ENCODE results near the gene TRDN. TPM values are rescaled to one million over a fixed set of nuclear protein-coding genes. Genes with fewer than 3 reads are reported as not detected.

TRDN gene
- total RNA-seq, 1 experiment from 2014 or later = 39.8 TPM

- H3K27me3 Mint-ChIP-seq (ENCODE audit: low read depth) = no peaks in the 10 kb centered on the region
- H3K27ac Mint-ChIP-seq = no peak overlapping the region
- peaks cover 22% of the 10 kb centered on the region for H3K4me1 Mint-ChIP-seq
- H3K4me3 Mint-ChIP-seq = no peak overlapping the region
- no peak for ATAC-seq
- ChIA-PET CTCF (no interaction called here), POLR2A (no interaction called here)
- TF ChIP-seq ZNF232 (CRISPR knock-in tag; IDR thresholded peaks at IDR 0.05) (no peak), ATF6 (CRISPR knock-in tag; IDR thresholded peaks at IDR 0.05) (no peak), CREM (CRISPR knock-in tag; IDR thresholded peaks at IDR 0.05) (no peak), PRRX2 (CRISPR knock-in tag; IDR thresholded peaks at IDR 0.05) (no peak), ERG (CRISPR knock-in tag; IDR thresholded peaks at IDR 0.05) (no peak), ZNF416 (CRISPR knock-in tag; IDR thresholded peaks at IDR 0.05) (no peak), JUN (CRISPR knock-in tag; IDR thresholded peaks at IDR 0.05) (no peak), ZNF219 (CRISPR knock-in tag; IDR thresholded peaks at IDR 0.05; ENCODE audit: borderline replicate concordance) (no peak), MXD4 (CRISPR knock-in tag; IDR thresholded peaks at IDR 0.05; ENCODE audit: borderline replicate concordance) (no peak), FOXK1 (CRISPR knock-in tag; IDR thresholded peaks at IDR 0.05) (no peak), ESRRA (CRISPR knock-in tag; IDR thresholded peaks at IDR 0.05; ENCODE audit: borderline replicate concordance) (no peak), ZNF671 (CRISPR knock-in tag; IDR thresholded peaks at IDR 0.05) (no peak), NR1H2 (CRISPR knock-in tag; IDR thresholded peaks at IDR 0.05) (no peak), OVOL2 (CRISPR knock-in tag; IDR thresholded peaks at IDR 0.05; ENCODE audit: borderline replicate concordance) (no peak), CDX4 (CRISPR knock-in tag; IDR thresholded peaks at IDR 0.05; ENCODE audit: borderline replicate concordance) (no peak), ZNF396 (CRISPR knock-in tag; IDR thresholded peaks at IDR 0.05; ENCODE audit: borderline replicate concordance) (no peak)
- peaks cover 1% of the 10 kb centered on the region for H3K9me3 Mint-ChIP-seq
- 0 out of 2 replicates have a peak, but pooled peaks cover under 1% of the 10 kb centered on the region for H3K36me3 Mint-ChIP-seq
- no peak for DNase-seq (ENCODE audit: low spot score)
Observed at GRCh38 chr6:123641497-123641896, 4.7 kb upstream of the TRDN start.

GRCh38 chr6:123640567-123641187 is 3.9 kb upstream of the TRDN start:
- DNase-seq (ENCODE audit: low spot score) (no peak), ATAC-seq (no peak; the same call in 1 of the 2 replicates)
- CTCF ChIA-PET = no interaction called here
- H3K9me3 Mint-ChIP-seq = no peaks in the 10 kb centered on the region
- no peaks in the 10 kb centered on the region for H3K36me3 Mint-ChIP-seq
- H3K4me1 Mint-ChIP-seq = peaks cover 25% of the 10 kb centered on the region
- no peak overlapping the region for H3K4me3 Mint-ChIP-seq
- H3K27ac Mint-ChIP-seq = no peak overlapping the region
- no peaks in the 10 kb centered on the region for H3K27me3 Mint-ChIP-seq (ENCODE audit: low read depth)
- POLR2A ChIA-PET = no interaction called here
- TF ChIP-seq SP1 (CRISPR knock-in tag; conservative IDR thresholded peaks at IDR 0.05) (no peak), ZNF532 (CRISPR knock-in tag; IDR thresholded peaks at IDR 0.05; ENCODE audit: borderline replicate concordance) (no peak), ZNF423 (CRISPR knock-in tag; IDR thresholded peaks at IDR 0.05) (no peak), ARID4B (CRISPR knock-in tag; IDR thresholded peaks at IDR 0.05; ENCODE audit: borderline replicate concordance) (no peak), ZNF219 (CRISPR knock-in tag; IDR thresholded peaks at IDR 0.05; ENCODE audit: borderline replicate concordance) (no peak), TEAD1 (CRISPR knock-in tag; IDR thresholded peaks at IDR 0.05) (no peak), RELA (CRISPR knock-in tag; IDR thresholded peaks at IDR 0.05; ENCODE audit: borderline replicate concordance) (no peak), TCF7 (CRISPR knock-in tag; IDR thresholded peaks at IDR 0.05; ENCODE audit: low read depth) (no peak)
